GM12878 (cell line): ENCODE results near the gene KLK12. TPM values are rescaled to one million over a fixed set of nuclear protein-coding genes. Genes with fewer than 3 reads are reported as not detected.

Source experiments
- ATAC-seq: fragments of 200-7000 bp; cut with Tn5 transposase; 3 replicates; pipeline ENCODE4 v1.9.1; 2020; ENCODE audit warnings: mild to moderate bottlenecking, moderate library complexity
- BruUV-seq: library from RNA; stranded (reverse); fragments of 400-500 nt; replicated peaks from 2 replicates; lab custom pipeline; 2021; lab: Mats Ljungman, UMichigan
- CTCF ChIA-PET: fragments of 300-600 bp; sonication (Branson Sonifier 250); formaldehyde crosslinking; extraction: SDS; loops from one replicate; lab custom pipeline; 2021; ENCODE audit warnings: inconsistent platforms; lab: Yijun Ruan, JAX
- POLR2A ChIA-PET: fragments of 350-600 bp; formaldehyde crosslinking; extraction: SDS; loops from one replicate; lab custom pipeline; 2021; ENCODE audit warnings: inconsistent platforms; lab: Charles Lee
- RAD21 ChIA-PET: fragments of 300-600 bp; sonication (Branson Sonifier 250); formaldehyde crosslinking; loops from one replicate; lab custom pipeline; 2023; ENCODE audit warnings: antibody characterized with exemption; ENCODE audit not compliant: unreplicated experiment; lab: Charles Lee
- SMC1A ChIA-PET: fragments of 300-600 bp; sonication (Branson Sonifier 250); formaldehyde crosslinking; loops from one replicate; lab custom pipeline; 2023; ENCODE audit not compliant: unreplicated experiment, uncharacterized antibody; lab: Charles Lee
- DNase-seq: peaks from one replicate; pipeline ENCODE4 v3.0.0-alpha.2; 2011; ENCODE audit warnings: low read depth, low spot score
- FAIRE-seq: peaks from 3 replicates; lab custom pipeline; 2011; peaks lifted over from hg19 to GRCh38; lab: Jason Lieb, UNC
- H2AFZ ChIP-seq: 2 replicates; pipeline ENCODE4 v1.6.0; 2011; ENCODE audit warnings: low read depth, low read length, control low read depth; ENCODE audit not compliant: control insufficient read depth
- H3K27ac ChIP-seq: 2 replicates; pipeline ENCODE4 v1.5.1; 2011; ENCODE audit warnings: control low read depth; ENCODE audit not compliant: control insufficient read depth, insufficient read depth
- H3K27me3 ChIP-seq, 2 experiments: replicated peaks in 1 of 2; 2 replicates each; pipeline versions ENCODE4 v1.6.0 to v1.6.1; 2011; ENCODE audit warnings: low read length in 1 of 2; ENCODE audit not compliant: control insufficient read depth in 2 of 2, insufficient read depth in 2 of 2
- H3K36me3 ChIP-seq, 2 experiments: 2 replicates each; pipeline ENCODE4 v1.5.1; 2011; ENCODE audit warnings: low read length in 1 of 2; ENCODE audit not compliant: control insufficient read depth in 2 of 2, insufficient read depth in 2 of 2
- H3K4me1 ChIP-seq: 2 replicates; pipeline ENCODE4 v1.6.1; 2011; ENCODE audit warnings: mild to moderate bottlenecking, low read length, moderate library complexity, mixed read lengths; ENCODE audit not compliant: control insufficient read depth, insufficient read depth
- H3K4me2 ChIP-seq: 2 replicates; pipeline ENCODE4 v1.6.0; 2011; ENCODE audit warnings: control low read depth; ENCODE audit not compliant: control insufficient read depth, insufficient read depth
- H3K4me3 ChIP-seq: fragments of 200-600 bp; sonication (generic); 2 replicates; pipeline ENCODE4 v1.5.1; 2016
- H3K79me2 ChIP-seq: 2 replicates; pipeline ENCODE4 v1.6.0; 2011; ENCODE audit warnings: low read length; ENCODE audit not compliant: control insufficient read depth, insufficient read depth
- H3K9ac ChIP-seq: 2 replicates; pipeline ENCODE4 v1.8.0; 2011; ENCODE audit warnings: low read length, control low read depth, mixed read lengths; ENCODE audit not compliant: control insufficient read depth, insufficient read depth
- H3K9me3 ChIP-seq: replicated peaks from 3 replicates; pipeline ENCODE4 v1.5.1; 2011; ENCODE audit warnings: mild to moderate bottlenecking, low read length; ENCODE audit not compliant: control insufficient read depth, insufficient read depth
- H4K20me1 ChIP-seq: 2 replicates; pipeline ENCODE4 v1.6.0; 2011; ENCODE audit not compliant: control insufficient read depth, insufficient read depth
- CEBPZ ChIP-seq: fragments of 150-350 bp; IDR thresholded peaks from 2 replicates; pipeline ENCODE4 v1.6.1; 2016; ENCODE audit warnings: low read depth, low read length
- EZH2 ChIP-seq: IDR thresholded peaks from 2 replicates; pipeline ENCODE4 v1.6.1; 2012; ENCODE audit warnings: low read depth, mild to moderate bottlenecking, control low read depth, inconsistent platforms, low read length, borderline replicate concordance; ENCODE audit not compliant: control insufficient read depth
- GABPA ChIP-seq: IDR thresholded peaks from 2 replicates; pipeline ENCODE4 v1.6.1; 2014; ENCODE audit warnings: antibody characterized with exemption, low read depth, mild to moderate bottlenecking, inconsistent platforms
- KAT2A ChIP-seq: conservative IDR thresholded peaks from 2 replicates; pipeline ENCODE4 v1.6.1; 2011; ENCODE audit warnings: low read depth, low read length; ENCODE audit not compliant: control insufficient read depth
- MEF2B ChIP-seq: fragments of 450-650 bp; IDR thresholded peaks from 2 replicates; pipeline ENCODE4 v1.6.1; 2018; ENCODE audit warnings: mild to moderate bottlenecking, moderate library complexity; ENCODE audit not compliant: partially characterized antibody, poor library complexity, severe bottlenecking
- PKNOX1 ChIP-seq: fragments of 450-650 bp; IDR thresholded peaks from 2 replicates; pipeline ENCODE4 v1.6.1; 2016; ENCODE audit warnings: mild to moderate bottlenecking
- SMAD5 ChIP-seq: IDR thresholded peaks from 2 replicates; pipeline ENCODE4 v1.6.1; 2016; ENCODE audit warnings: antibody characterized with exemption, low read depth
- SMC3 ChIP-seq: IDR thresholded peaks from 2 replicates; pipeline ENCODE4 v1.6.1; 2011; ENCODE audit warnings: low read length, improper control_type of control experiment, borderline replicate concordance
- SP1 ChIP-seq: IDR thresholded peaks from one replicate; pipeline ENCODE4 v1.6.1; 2011; ENCODE audit warnings: low read depth, low read length
- TAF1 ChIP-seq: IDR thresholded peaks from 2 replicates; pipeline ENCODE4 v1.6.1; 2011; ENCODE audit warnings: mild to moderate bottlenecking, low read depth, low read length, borderline replicate concordance
- ZNF217 ChIP-seq: fragments of 450-650 bp; IDR thresholded peaks from 2 replicates; pipeline ENCODE4 v1.6.1; 2017; ENCODE audit warnings: antibody characterized with exemption, mild to moderate bottlenecking
- ZNF24 ChIP-seq: fragments of 450-650 bp; IDR thresholded peaks from 2 replicates; pipeline ENCODE4 v1.6.1; 2017; ENCODE audit warnings: antibody characterized with exemption, mild to moderate bottlenecking
- WGBS: methylation state at CpG from one replicate; pipeline ENCODE4 v1.1.6; 2016; ENCODE audit warnings: low lambda C conversion rate; ENCODE audit not compliant: insufficient replicate concordance, insufficient coverage; ENCODE audit errors: missing lambda C conversion rate; 5-methylcytosine and 5-hydroxymethylcytosine counted together
- in situ Hi-C: fragments of 300-500 bp; cut with MboI; formaldehyde crosslinking; loops from 9 replicates; pipeline ENCODE4 v1.14.3; 2018; ENCODE audit warnings: mixed read lengths
- intact Hi-C: fragments of 100-400 bp; cut with micrococcal nuclease; formaldehyde crosslinking; loops from one replicate; pipeline ENCODE4 v1.14.2; 2022; ENCODE audit not compliant: unreplicated experiment
- polyA plus RNA-seq, 11 experiments: library from polyadenylated mRNA; depleted of rRNA in 4 of 11; unstranded in 6 of 11; stranded (reverse) in 5 of 11; fragments of >200 nt; fragmentation: Nextera tagmentation in 4 of 11; fragmentation: Illumina TruSeq in 1 of 11; extraction: Ambion mirVana in 4 of 11; extraction: Trizol in 1 of 11; gene quantifications; 1 replicate in 1 of 11; 2 replicates in 10 of 11; pipeline versions ENCODE4 v1.2.1 to v1.2.3, GENCODE V29; 2011 to 2016; ENCODE audit warnings: inconsistent platforms in 2 of 11, missing spikeins in 2 of 11, low read depth in 1 of 11
- total RNA-seq, 4 experiments: library from RNA; depleted of rRNA in 3 of 4; stranded (reverse); fragments of >200 nt in 3 of 4; fragmentation: Illumina TruSeq in 1 of 4; extraction: Trizol in 1 of 4; gene quantifications; 2 replicates each; pipeline versions ENCODE4 v1.2.1 to v1.2.3, GENCODE V29; 2013 to 2021
- TF ChIP-seq, protein P1 (sequence below): IDR thresholded peaks from 2 replicates; pipeline ENCODE4 v1.6.1; 2012; ENCODE audit warnings: mild to moderate bottlenecking, low read depth, low read length
- TF ChIP-seq, protein P2 (sequence below): fragments of 450-650 bp; IDR thresholded peaks from 2 replicates; pipeline ENCODE4 v1.6.1; 2016; ENCODE audit warnings: mild to moderate bottlenecking

The KLK12 gene
- total and polyA plus RNA-seq, 10 of the 15 experiments (the other 5 are each of a cell fraction or from before 2014, with no cell fraction given), result not detected

GRCh38 chr19:50992666-50993035, 42.2 kb downstream of the KLK12 start:
- Histone ChIP-seq H3K36me3 (no peaks in the 10 kb centered on the region), H4K20me1 (no peaks in the 10 kb centered on the region), H3K4me2 (no peak overlapping the region), H3K9me3 (peaks cover 2% of the 10 kb centered on the region; the same call in 1 of the 3 replicates), H3K27me3 (no peaks in the 10 kb centered on the region; a peak in 1 of 4 replicates), H2AFZ (no peak overlapping the region), H3K27ac (no peak overlapping the region), H3K9ac (no peak overlapping the region), H3K4me1 (no peaks in the 10 kb centered on the region), H3K4me3 (no peak overlapping the region), H3K79me2 (no peaks in the 10 kb centered on the region)
- 0% methylated on average over 2 of the region's 2 CpGs for WGBS
- BruUV-seq, result no TSS peak
- in situ Hi-C loops, result no loop called here
- ChIA-PET RAD21 (no interaction called here), CTCF (no interaction called here), SMC1A (interaction anchor here (0.5 kb wide), 1 partner anchor 52 kb away, joined by 3 read pairs; no protein-coding TSS in a partner anchor), POLR2A (no interaction called here)
- DNase-seq (no peak), FAIRE-seq (no peak), ATAC-seq (no peak)
- intact Hi-C loops, result no loop called here
- TF ChIP-seq SP1, result no peak
- TF ChIP-seq MEF2B, result no peak
- TF ChIP-seq PKNOX1, result no peak
- TF ChIP-seq, protein P1, sequence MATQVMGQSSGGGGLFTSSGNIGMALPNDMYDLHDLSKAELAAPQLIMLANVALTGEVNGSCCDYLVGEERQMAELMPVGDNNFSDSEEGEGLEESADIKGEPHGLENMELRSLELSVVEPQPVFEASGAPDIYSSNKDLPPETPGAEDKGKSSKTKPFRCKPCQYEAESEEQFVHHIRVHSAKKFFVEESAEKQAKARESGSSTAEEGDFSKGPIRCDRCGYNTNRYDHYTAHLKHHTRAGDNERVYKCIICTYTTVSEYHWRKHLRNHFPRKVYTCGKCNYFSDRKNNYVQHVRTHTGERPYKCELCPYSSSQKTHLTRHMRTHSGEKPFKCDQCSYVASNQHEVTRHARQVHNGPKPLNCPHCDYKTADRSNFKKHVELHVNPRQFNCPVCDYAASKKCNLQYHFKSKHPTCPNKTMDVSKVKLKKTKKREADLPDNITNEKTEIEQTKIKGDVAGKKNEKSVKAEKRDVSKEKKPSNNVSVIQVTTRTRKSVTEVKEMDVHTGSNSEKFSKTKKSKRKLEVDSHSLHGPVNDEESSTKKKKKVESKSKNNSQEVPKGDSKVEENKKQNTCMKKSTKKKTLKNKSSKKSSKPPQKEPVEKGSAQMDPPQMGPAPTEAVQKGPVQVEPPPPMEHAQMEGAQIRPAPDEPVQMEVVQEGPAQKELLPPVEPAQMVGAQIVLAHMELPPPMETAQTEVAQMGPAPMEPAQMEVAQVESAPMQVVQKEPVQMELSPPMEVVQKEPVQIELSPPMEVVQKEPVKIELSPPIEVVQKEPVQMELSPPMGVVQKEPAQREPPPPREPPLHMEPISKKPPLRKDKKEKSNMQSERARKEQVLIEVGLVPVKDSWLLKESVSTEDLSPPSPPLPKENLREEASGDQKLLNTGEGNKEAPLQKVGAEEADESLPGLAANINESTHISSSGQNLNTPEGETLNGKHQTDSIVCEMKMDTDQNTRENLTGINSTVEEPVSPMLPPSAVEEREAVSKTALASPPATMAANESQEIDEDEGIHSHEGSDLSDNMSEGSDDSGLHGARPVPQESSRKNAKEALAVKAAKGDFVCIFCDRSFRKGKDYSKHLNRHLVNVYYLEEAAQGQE, result no peak
- TF ChIP-seq ZNF217, result no peak
- TF ChIP-seq CEBPZ, result no peak
- TF ChIP-seq EZH2, result no peak
- TF ChIP-seq TAF1, result no peak
- TF ChIP-seq SMC3, result no peak
- no peak for TF ChIP-seq KAT2A
- TF ChIP-seq, protein P2, sequence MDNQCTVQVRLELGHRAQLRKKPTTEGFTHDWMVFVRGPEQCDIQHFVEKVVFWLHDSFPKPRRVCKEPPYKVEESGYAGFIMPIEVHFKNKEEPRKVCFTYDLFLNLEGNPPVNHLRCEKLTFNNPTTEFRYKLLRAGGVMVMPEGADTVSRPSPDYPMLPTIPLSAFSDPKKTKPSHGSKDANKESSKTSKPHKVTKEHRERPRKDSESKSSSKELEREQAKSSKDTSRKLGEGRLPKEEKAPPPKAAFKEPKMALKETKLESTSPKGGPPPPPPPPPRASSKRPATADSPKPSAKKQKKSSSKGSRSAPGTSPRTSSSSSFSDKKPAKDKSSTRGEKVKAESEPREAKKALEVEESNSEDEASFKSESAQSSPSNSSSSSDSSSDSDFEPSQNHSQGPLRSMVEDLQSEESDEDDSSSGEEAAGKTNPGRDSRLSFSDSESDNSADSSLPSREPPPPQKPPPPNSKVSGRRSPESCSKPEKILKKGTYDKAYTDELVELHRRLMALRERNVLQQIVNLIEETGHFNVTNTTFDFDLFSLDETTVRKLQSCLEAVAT, result no peak
- no peak for TF ChIP-seq SMAD5
- TF ChIP-seq GABPA, result no peak
- no peak for TF ChIP-seq ZNF24
